HG02870 (cell line): Measurements from ENCODE around the gene HMCN2.
"Not testable (repeated sequence)": the region's sequence is repeated elsewhere in the genome, so short reads cannot be mapped to it uniquely, and the experiment has no call there.

Experiments used
- ATAC-seq: cut with Tn5 transposase; IDR thresholded peaks from one replicate; pipeline ENCODE4 v1.9.1; 2021; ENCODE audit warnings: mild to moderate bottlenecking, moderate library complexity; ENCODE audit not compliant: unreplicated experiment

The HMCN2 gene

DNA sequence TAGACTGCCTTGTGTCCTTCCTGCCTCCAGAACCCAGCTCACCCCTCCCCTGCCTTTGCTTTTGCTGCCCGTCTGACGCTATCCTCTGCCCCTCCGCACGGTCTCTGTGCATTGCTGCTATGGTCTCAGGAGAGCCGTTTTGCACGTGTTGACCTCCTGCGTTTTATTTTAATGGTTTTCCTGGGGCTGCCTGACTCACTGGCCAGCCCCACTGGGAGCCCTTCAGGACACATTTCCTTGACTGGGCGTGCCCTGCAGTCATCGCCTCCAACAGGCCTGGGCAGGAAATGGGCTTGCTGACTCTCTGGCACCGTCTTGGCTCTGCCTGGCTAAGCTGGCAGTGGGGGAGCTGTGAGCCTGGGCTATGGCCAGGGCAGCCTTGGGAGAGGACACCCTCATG, 161.3 kb downstream of the HMCN2 start:
- ATAC-seq = no peak

DNA sequence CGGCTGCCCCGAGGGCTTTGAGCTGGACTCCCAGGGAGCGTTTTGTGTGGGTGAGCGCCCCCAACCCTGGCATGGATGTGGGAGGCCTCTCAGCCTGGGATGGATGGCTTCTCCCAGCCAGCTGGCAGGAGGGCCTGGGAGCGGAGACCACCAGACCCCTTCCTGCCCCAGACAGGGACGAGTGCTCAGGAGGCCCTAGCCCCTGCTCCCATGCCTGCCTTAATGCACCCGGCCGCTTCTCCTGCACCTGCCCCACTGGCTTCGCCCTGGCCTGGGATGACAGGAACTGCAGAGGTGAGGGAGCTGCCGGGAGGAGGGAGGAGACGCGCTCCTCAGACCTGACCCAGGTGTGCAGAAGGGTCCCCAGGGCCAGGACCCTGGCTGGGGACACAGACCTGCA, 161.8 kb downstream of the HMCN2 start:
- no peak for ATAC-seq

DNA sequence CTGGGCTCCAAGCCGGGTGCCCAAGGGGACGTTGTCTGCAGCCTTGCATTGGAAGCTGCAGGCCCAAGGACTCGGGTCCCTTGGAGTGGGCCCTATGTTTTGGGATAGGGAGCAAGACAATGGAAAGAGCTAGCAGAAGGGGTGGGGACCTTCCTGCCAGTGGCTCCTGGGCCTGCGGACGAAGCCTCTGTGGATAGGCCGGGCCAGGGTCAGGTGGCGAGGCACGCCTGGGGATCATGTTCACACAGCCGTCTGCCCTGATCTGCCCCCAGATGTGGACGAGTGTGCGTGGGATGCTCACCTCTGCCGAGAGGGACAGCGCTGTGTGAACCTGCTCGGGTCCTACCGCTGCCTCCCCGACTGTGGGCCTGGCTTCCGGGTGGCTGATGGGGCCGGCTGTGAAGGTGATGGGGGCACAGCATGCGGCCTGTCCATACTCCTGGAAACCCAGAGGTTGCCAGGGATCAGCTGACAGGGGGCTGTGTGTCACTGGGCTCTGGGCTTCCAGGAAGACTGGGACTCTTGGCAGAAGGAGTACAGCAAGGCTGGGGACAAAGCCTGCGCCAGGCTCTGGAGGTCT, 162.6 kb downstream of the HMCN2 start:
- ATAC-seq = no peak

DNA sequence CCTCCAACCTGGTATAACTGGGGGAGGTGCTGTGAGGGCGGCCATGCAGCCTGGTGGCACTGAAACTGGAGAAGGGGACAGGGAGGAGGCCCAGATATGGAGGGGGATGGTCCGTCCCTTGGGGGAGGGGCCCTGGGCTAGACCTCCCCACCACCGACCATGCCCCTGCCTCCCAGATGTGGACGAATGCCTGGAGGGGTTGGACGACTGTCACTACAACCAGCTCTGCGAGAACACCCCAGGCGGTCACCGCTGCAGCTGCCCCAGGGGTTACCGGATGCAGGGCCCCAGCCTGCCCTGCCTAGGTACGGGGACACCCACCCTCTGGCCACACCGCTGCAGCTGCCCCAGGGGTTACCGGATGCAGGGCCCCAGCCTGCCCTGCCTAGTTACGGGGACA, 163.8 kb downstream of the HMCN2 start:
- ATAC-seq = no peak

DNA sequence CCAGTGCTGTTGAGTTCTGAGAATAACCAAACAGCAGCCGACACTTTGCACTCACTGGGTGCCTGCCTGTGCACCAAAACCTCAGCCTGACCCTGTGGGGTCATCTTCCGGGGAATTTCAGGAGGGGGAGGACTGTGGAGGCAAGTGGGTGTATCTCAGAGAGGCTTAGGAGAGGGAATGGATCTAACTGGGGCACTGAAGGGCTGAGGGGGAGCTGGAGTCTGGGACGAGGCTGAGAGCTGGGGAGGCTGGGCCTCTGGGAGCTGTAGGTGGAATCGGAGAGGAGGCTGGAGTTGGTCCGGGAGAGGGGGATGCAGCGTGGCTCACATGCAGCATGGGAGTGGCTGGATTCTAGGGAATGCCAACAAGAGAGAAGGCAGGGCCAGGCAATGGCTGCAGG, 164.3 kb downstream of the HMCN2 start:
- no peak for ATAC-seq

DNA sequence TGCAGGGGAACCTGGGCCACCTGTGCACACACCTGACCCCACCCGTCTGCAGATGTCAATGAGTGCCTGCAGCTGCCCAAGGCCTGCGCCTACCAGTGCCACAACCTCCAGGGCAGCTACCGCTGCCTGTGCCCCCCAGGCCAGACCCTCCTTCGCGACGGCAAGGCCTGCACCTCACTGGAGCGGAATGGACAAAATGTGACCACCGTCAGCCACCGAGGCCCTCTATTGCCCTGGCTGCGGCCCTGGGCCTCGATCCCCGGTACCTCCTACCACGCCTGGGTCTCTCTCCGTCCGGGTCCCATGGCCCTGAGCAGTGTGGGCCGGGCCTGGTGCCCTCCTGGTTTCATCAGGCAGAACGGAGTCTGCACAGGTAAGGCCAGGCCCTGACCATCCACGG, 164.7 kb downstream of the HMCN2 start:
- no peak for ATAC-seq

DNA sequence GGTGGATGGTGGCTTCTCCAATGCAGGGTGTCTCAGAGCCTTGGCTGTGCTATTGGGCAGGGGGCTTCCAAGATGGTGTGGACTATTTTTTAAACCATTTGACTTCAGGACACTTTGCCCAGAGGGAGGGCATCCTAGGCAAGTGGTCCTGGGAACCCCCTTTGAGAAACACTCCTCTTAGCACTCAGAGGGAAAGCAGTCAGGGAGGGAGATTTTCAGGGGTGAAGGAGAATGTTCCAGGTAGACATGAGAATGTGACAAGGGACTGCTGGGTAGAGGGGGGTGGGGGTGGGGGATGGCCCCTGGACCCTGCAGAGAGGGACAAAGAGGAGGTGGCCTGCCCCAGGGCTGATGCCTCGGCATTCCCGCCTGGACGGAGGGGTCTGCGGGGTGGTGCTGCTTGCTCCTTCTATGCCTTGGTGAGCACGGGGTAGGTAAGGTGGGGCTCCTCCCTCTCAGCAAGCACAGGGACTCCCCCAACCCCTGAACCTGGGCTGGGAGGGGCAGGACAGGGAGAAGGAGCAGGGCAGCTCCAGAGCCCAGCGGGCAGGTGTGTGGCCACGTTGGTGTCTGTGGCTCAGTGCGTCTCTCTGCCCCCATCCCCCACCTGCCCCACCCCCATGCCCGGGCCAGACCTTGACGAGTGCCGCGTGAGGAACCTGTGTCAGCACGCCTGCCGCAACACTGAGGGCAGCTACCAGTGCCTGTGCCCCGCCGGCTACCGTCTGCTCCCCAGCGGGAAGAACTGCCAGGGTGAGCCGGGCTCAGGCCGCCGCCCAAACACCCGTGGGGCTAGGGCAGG, 165.4 kb downstream of the HMCN2 start:
- no peak for ATAC-seq

DNA sequence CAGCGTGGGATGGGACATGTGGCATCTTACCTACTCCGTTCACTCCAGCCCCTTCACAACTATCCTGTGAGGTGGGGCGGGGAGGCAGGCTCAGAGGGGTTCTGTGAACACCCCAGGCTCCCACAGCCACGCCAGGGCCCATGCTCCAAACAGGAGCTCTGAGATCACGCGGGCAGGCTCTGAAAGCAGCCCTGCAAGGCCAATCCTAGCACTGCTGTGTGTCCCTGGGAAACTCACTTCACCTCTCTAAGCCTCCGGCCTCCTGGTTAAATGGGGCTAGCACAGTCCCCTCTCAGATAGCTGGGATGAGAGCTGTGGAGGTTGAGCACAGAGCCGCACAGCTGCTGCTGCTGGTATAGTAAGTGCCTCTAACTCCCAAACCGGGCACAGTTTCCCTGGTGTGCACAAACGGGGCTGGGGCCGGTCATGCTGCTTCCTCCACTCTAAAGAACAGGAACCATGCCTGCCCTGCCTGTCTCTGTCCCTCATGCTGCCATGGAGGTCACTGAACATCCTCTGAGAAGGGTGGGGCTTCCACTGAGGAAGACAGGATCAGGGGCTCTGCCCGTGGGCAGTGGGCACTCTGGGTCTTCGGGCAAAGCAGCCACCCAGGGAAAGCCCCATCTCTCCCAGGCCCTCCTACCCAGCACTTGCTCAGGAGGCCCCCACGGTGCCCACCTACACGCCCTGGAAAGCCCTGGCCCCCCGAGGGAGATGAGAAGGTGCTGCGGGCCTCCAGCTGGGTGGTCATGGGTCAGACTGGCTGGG, 166.2 kb downstream of the HMCN2 start:
- ATAC-seq = no peak

DNA sequence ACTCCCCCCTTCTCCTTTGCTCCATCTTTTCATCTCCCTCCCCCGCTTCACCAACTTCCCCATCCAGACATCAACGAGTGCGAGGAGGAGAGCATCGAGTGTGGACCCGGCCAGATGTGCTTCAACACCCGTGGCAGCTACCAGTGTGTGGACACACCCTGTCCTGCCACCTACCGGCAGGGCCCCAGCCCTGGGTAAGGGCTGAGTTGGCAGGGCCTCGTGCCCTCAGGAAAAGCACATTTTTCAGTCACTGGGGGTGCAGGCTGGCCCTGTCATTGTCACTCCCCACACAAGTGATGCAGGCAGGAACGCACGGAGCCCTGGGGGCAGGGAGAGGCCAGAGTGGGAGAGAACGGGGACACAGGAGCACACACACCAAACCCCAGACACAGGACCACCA, 166.8 kb downstream of the HMCN2 start:
- ATAC-seq = no peak

DNA sequence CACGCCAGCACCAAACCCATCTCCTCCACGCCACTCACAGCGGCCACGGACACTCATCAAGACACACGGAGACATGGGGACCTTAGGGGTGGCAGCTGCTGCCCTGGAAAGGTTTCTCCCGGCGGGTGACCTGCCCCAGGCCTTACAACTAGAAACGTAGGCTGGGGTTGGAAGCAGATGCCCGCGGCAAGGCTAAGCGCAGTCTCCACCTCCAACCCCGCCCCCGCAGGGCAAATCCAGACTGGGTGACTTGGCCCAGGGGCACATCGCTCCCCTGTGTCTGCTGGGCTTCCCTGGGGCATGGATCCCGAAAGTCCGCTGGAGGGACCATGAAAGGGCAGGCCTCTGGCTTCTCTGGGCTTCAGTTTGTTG, 167.2 kb downstream of the HMCN2 start:
- no peak for ATAC-seq

DNA sequence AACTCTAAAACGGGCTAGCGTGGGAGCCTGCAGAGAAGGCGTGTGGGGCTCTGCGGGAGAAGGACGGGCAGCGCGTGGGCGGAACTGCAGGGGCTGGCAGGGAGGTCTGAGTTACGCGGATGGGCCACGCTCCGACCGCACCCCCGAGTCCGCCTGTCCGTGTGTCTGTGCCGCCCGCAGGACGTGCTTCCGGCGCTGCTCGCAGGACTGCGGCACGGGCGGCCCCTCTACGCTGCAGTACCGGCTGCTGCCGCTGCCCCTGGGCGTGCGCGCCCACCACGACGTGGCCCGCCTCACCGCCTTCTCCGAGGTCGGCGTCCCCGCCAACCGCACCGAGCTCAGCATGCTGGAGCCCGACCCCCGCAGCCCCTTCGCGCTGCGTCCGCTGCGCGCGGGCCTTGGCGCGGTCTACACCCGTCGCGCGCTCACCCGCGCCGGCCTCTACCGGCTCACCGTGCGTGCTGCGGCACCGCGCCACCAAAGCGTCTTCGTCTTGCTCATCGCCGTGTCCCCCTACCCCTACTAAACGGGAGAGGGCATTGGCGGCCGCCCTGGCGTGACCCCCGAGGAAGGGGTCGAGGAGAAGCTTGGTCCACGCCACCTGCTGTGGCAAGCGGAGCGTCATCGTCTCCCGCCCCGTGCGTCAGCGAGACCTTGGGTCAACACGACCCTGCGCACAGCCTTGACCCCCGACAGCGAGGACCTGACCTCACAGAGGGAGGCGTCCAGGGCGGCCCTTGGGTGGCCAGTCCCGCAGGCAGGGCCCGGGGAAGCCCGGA, 167.8 kb downstream of the HMCN2 start:
- ATAC-seq = no peak

DNA sequence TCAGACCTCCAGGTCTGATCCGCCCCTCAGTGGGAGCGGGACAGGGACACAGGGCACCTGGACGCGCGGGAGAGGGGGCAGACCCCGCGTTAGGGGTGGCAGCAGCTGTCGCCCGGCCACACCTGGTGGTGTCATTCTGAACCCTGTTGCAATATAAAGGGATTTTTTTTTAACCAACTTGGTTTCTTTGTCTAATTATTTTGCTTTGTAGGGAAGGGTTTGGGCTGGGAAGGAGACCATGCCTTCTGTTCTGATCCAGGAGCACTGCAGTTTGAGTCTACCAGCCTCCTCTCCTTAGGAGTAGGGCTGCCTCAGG, 168.3 kb downstream of the HMCN2 start:
- no peak for ATAC-seq

DNA sequence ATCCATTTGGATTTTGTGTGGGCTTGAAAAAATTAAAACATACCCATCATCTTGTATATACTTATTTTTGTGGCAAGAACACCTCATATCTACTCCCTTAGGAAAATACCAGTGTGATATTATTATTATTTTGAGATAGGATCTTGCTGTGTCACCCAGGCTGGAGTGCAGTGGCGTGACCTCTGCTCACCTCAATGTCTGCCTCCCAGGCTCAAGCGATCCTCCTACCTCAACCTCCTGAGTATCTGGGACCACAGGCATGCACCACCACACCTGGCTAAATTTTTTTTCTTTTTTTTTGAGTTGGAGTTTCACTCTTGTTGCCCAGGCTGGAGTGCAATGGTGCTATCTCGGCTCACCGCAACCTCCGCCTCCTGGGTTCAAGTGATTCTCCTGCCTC, 169.1 kb downstream of the HMCN2 start:
- ATAC-seq = not testable (repeated sequence)

DNA sequence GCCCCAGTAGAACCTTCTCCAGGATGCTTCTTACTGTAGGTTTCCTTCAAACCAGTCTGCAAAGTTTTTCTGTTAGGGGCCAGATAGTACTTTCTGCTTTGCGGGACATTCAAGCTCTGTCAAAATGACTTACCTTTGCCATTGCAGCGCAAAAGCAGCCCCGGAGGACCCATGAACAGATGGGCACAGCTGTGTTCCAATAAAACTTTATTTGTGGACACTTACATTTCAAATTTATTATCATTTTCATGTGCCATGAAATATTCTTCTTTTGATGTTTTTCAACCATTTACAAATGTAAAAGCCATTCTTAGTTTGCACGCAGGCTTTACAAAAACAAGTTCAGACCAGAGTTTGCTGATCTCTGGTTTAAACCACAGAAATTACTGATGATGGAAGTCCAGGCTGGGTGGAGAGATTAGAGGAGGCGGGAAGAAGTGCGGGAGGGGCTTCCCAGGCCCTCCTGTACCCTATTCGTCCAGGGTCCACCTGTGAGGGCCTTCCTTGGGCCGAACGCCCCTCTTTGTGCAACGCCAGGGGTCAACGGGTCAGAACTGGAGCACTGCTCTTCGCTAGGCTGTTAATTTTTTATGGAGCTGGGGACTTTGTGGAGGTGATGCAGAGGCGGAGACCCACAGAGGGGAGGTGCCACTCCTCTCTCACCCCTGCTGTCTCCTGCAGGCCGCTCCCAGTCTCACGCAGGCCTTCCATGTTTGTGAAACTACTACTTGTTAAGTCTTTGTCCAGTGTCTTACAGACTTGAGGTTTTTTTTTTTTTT, 171.6 kb downstream of the HMCN2 start:
- ATAC-seq = no peak

DNA sequence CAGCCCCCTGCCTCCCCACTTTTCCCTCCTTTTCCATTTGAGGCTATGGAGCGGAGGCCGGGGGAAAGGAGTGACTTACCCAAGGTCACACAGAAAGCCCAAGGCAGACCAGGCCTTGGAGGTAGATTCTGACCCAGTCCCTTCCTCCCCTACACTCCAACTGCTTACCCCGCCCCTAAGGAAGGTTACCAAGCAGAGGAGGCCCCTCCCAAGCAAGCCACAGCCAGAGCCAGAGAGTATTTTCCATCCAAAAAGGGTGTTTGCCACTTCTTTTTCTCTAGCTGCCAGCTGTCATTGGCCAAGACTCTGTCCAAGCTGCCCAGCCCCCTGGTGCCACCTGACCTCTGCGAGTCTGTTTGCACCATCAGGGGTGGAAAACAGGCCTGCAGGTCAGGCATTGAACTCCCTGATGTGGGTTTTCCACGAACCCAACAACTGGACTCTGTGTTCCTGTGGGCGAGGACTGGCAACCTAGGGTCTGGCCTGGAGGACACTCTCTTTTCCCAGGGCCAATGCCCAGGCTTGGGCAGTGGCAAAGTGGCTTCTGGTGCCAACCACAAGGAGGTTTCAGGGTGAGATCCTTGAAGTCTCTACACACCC, 172.9 kb downstream of the HMCN2 start:
- no peak for ATAC-seq

DNA sequence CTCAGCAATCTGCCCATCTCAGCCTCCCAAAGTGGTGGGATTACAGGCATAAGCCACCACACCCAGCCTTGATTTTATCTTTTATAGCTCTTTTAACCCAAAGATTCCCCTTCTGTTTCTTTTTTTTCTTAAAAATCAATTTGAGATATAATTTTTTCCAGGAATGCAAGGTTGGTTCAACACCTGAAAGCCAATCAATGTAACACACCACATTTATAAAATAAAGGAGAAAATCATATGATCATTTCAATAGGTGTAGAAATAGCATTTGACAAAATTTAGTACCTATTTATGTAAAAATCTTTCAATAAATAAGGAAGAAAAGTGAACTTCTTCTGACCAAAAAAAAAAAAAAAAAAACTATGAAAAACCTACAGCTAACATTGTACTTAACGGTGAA, 175.5 kb downstream of the HMCN2 start:
- no peak for ATAC-seq

DNA sequence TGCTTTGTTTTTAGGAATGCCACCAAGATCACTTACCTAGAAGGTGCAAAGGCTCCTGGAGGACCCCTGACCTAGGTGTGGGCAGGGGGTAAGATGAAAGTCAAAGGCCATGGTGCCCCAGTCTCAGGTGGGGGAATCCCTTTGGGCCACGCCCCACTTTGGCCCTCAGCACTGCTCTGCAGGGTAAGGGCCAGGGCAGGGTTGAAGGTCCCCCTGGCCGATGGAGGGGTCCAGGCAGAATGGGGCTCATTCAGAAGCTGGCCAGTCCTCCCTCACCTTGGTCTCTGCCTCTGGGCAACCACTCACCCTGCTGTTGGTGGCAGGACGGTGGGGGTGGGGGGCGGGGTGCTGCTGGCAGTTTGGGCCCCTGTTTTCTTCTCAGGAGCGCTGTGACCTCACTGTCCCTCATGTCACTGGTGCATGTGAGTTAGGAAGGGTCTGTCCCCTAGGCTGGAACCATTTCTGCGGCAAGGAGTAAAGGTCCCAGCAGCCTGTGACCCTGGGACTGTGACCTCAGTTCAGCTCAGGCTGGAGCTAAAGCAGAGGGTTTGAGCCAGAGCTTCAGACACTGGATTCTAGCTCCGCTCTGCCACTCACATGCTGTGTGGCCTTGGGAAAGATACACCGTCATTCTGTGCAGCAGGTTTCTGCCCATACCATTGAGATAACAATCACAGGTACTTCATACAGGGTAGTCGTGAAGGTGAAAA, 177.3 kb downstream of the HMCN2 start:
- no peak for ATAC-seq

DNA sequence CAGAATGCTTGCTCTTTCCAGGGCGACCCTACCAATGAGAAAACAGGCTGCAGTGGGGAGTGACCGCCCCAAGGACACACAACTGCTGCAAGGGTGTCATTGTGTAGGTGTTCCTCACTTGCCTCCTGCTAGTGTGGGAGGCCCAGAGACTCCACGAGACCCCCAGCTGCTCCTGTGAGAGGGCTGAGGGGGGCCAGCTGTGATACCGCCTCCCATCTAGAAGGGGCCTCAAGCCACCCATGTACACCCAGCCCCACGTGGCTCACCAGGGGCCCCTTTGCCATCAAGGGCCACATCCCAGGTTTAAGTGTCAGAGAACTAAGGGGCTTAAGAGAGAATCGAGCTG, 177.9 kb downstream of the HMCN2 start:
- ATAC-seq = no peak

DNA sequence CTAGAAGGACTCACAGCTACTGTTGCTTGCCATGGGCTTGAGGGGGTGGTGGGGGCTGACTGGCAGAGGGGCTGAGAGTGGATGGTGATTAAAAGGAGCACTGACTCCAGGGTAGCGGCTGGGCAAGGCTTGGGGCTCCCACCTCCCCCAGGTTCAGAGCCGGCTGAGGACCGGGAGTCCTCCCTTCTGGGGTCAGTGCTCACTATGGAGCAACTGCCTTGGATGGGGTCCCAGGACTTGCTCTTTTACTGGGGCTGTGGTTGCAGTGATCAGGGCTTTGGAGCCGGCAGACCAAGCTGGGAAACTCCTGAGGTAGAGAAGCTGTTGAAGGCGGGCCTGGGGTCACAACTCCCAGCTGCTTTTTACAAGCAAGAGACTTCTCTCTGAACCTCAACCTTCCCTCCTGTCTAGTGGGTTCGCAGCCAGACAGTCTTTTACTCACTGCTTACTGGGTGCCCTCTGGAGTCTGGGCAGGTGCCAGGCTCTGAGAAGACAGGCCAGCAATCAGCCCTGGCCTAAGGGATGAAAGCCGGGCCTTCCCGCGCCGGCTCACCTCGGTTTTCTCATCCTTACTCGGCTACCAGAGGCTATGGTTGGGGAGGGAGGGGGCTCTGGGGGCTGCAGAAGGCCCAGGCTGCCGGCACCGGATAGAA, 178.4 kb downstream of the HMCN2 start:
- no peak for ATAC-seq
